Smooth muscle cell (in vitro differentiated cells): ENCODE data around the gene GZF1. TPM values are rescaled to one million over a fixed set of nuclear protein-coding genes. Genes with fewer than 3 reads are reported as not detected.

ENCODE experiments used
- DNase-seq: peaks from one replicate; lab custom pipeline; 2025; ENCODE audit not compliant: unreplicated experiment; lab: John Stamatoyannopoulos, UW
- H2AFZ ChIP-seq: fragments of 200-600 bp; sonication (generic); 2 replicates; pipeline ENCODE4 v1.6.0; 2016; ENCODE audit warnings: antibody characterized with exemption, low read depth, mild to moderate bottlenecking
- H3F3A ChIP-seq: fragments of 200-600 bp; sonication (generic); 2 replicates; pipeline ENCODE4 v1.6.0; 2017; ENCODE audit warnings: antibody characterized with exemption, low read depth
- H3K27ac ChIP-seq: fragments of 200-600 bp; sonication (generic); 2 replicates; pipeline ENCODE4 v1.5.1; 2016; ENCODE audit warnings: low read depth, mild to moderate bottlenecking
- H3K27me3 ChIP-seq: fragments of 200-600 bp; sonication (generic); 2 replicates; pipeline ENCODE4 v1.6.1; 2016; ENCODE audit warnings: low read depth, mild to moderate bottlenecking
- H3K36me3 ChIP-seq: fragments of 200-600 bp; sonication (generic); 2 replicates; pipeline ENCODE4 v1.5.1; 2016; ENCODE audit warnings: low read depth
- H3K4me1 ChIP-seq: fragments of 200-600 bp; sonication (generic); 2 replicates; pipeline ENCODE4 v1.5.1; 2016; ENCODE audit warnings: low read depth
- H3K4me2 ChIP-seq: fragments of 200-600 bp; sonication (generic); 2 replicates; pipeline ENCODE4 v1.6.0; 2016; ENCODE audit warnings: mild to moderate bottlenecking
- H3K4me3 ChIP-seq: fragments of 200-600 bp; sonication (generic); 2 replicates; pipeline ENCODE4 v1.5.1; 2016; ENCODE audit warnings: mild to moderate bottlenecking
- H3K79me2 ChIP-seq: fragments of 200-600 bp; sonication (generic); 2 replicates; pipeline ENCODE4 v1.6.0; 2016; ENCODE audit warnings: low read depth, mild to moderate bottlenecking
- H3K9ac ChIP-seq: fragments of 200-600 bp; sonication (generic); 2 replicates; pipeline ENCODE4 v1.6.0; 2016; ENCODE audit warnings: low read depth
- H3K9me3 ChIP-seq: fragments of 200-600 bp; sonication (generic); replicated peaks from 2 replicates; pipeline ENCODE4 v1.5.1; 2016; ENCODE audit warnings: low read depth
- H4K20me1 ChIP-seq: fragments of 200-600 bp; sonication (generic); 2 replicates; pipeline ENCODE4 v1.6.0; 2016; ENCODE audit warnings: low read depth
- CTCF ChIP-seq: fragments of 200-600 bp; sonication (generic); IDR thresholded peaks from 2 replicates; pipeline ENCODE4 v1.5.1; 2017; ENCODE audit warnings: borderline replicate concordance, mild to moderate bottlenecking, antibody characterized with exemption; ENCODE audit not compliant: insufficient read depth, poor library complexity, severe bottlenecking
- WGBS: methylation state at CpG from one replicate; pipeline ENCODE4 v1.1.7; 2016; ENCODE audit warnings: low lambda C conversion rate; 5-methylcytosine and 5-hydroxymethylcytosine counted together
- polyA plus RNA-seq: library from polyadenylated mRNA; unstranded; fragments of >200 nt; fragmentation: Nextera tagmentation; extraction: Ambion mirVana; gene quantifications from 2 replicates; pipeline ENCODE4 v1.2.1, GENCODE V29; 2016
- total RNA-seq: library from RNA; depleted of rRNA; stranded (reverse); fragments of >200 nt; gene quantifications from 2 replicates; pipeline ENCODE4 v1.2.3, GENCODE V29; 2014

Gene GZF1
- total and polyA plus RNA-seq, 2 experiments from 2014 or later, result 6.0 to 13.7 TPM

- no peak overlapping the region for H3K27ac ChIP-seq
- H3K4me1 ChIP-seq, result no peaks in the 10 kb centered on the region
- H3K9ac ChIP-seq, result no peak overlapping the region
- no peak overlapping the region for H3K4me3 ChIP-seq
- DNase-seq, result no peak
- H3K4me2 ChIP-seq, result no peak overlapping the region
- H3K27me3 ChIP-seq, result no peaks in the 10 kb centered on the region
- no peaks in the 10 kb centered on the region for H3K79me2 ChIP-seq
- no peaks in the 10 kb centered on the region for H3K9me3 ChIP-seq
- no peak for TF ChIP-seq CTCF
- peaks cover 11% of the 10 kb centered on the region for H3K36me3 ChIP-seq
- no peak overlapping the region for H2AFZ ChIP-seq
- H4K20me1 ChIP-seq, result peaks cover 8% of the 10 kb centered on the region
- H3F3A ChIP-seq, result no peaks in the 10 kb centered on the region
These were observed 19.9 kb downstream of the GZF1 start for GRCh38 chr20:23381876-23382275.

- H3K79me2 ChIP-seq, result peaks cover 14% of the 10 kb centered on the region
- no peak overlapping the region for H3K4me3 ChIP-seq
- H3K4me2 ChIP-seq, result no peak overlapping the region
- no peaks in the 10 kb centered on the region for H3F3A ChIP-seq
- H4K20me1 ChIP-seq, result peaks cover 12% of the 10 kb centered on the region
- 92% methylated on average over 6 of the region's 6 CpGs for WGBS
- H3K9ac ChIP-seq, result no peak overlapping the region
- no peaks in the 10 kb centered on the region for H3K27me3 ChIP-seq
- H3K27ac ChIP-seq, result no peak overlapping the region
- no peak for DNase-seq
- H3K4me1 ChIP-seq, result no peaks in the 10 kb centered on the region
- no peak for TF ChIP-seq CTCF
- peaks cover 13% of the 10 kb centered on the region for H3K36me3 ChIP-seq
- no peaks in the 10 kb centered on the region for H3K9me3 ChIP-seq
- H2AFZ ChIP-seq, result no peak overlapping the region
These were observed 24.5 kb downstream of the GZF1 start for GRCh38 chr20:23386304-23387117.

- Histone ChIP-seq H4K20me1 (peaks cover 9% of the 10 kb centered on the region), H3K79me2 (peaks cover 14% of the 10 kb centered on the region), H3K27me3 (no peaks in the 10 kb centered on the region), H3K9ac (no peak overlapping the region), H2AFZ (no peak overlapping the region), H3K36me3 (peaks cover 13% of the 10 kb centered on the region), H3K27ac (no peak overlapping the region), H3K9me3 (no peaks in the 10 kb centered on the region), H3K4me3 (no peak overlapping the region), H3F3A (no peaks in the 10 kb centered on the region), H3K4me1 (no peaks in the 10 kb centered on the region), H3K4me2 (no peak overlapping the region)
- 85% methylated on average over 3 of the region's 3 CpGs for WGBS
- TF ChIP-seq CTCF, result no peak
- no peak for DNase-seq
These were observed 25.1 kb downstream of the GZF1 start for GRCh38 chr20:23387118-23387443.
